Kidney (tissue), 14 donors: ENCODE results near the gene NRG3. TPM values are rescaled to one million over a fixed set of nuclear protein-coding genes. Genes with fewer than 3 reads are reported as not detected.

Experiments used
- DNase-seq, 5 donors: peaks; one replicate each; pipeline ENCODE4 v3.0.0-alpha.2; 2013 to 2020
- FAIRE-seq: peaks from 2 replicates; lab custom pipeline; 2012; peaks lifted over from hg19 to GRCh38; lab: Jason Lieb, UNC
- H3K27ac ChIP-seq, 2 donors: one replicate each; pipeline ENCODE4 v1.7.0; 2013; ENCODE audit warnings: low read depth in 2 of 2, low read length in 2 of 2, inconsistent platforms in 1 of 2
- H3K27me3 ChIP-seq: one replicate; pipeline ENCODE4 v1.7.1; 2013; ENCODE audit warnings: low read length, inconsistent platforms; ENCODE audit not compliant: control insufficient read depth, insufficient read depth
- H3K36me3 ChIP-seq, 3 donors: one replicate each; pipeline versions ENCODE4 v1.7.0 to v1.7.1; 2013; ENCODE audit warnings: low read length in 3 of 3, control low read depth in 1 of 3, inconsistent platforms in 1 of 3; ENCODE audit not compliant: insufficient read depth in 3 of 3, control insufficient read depth in 2 of 3
- H3K4me1 ChIP-seq, 3 donors: one replicate each; pipeline versions ENCODE4 v1.7.0 to v1.7.1; 2013; ENCODE audit warnings: low read length in 3 of 3, inconsistent platforms in 1 of 3, low read depth in 1 of 3; ENCODE audit not compliant: control insufficient read depth in 2 of 3, insufficient read depth in 2 of 3
- H3K4me3 ChIP-seq, 3 donors: one replicate each; pipeline versions ENCODE4 v1.7.0 to v1.8.1; 2013; ENCODE audit warnings: low read length in 3 of 3, control low read depth in 1 of 3, inconsistent platforms in 1 of 3
- H3K9ac ChIP-seq, 3 donors: one replicate each; pipeline versions ENCODE4 v1.7.0 to v1.7.1; 2013; ENCODE audit warnings: low read length in 3 of 3, control low read depth in 1 of 3, inconsistent platforms in 1 of 3
- H3K9me3 ChIP-seq, 3 donors: one replicate each; pipeline versions ENCODE4 v1.7.0 to v1.7.1; 2013; ENCODE audit warnings: low read length in 3 of 3, control low read depth in 1 of 3, inconsistent platforms in 1 of 3; ENCODE audit not compliant: control insufficient read depth in 2 of 3, insufficient read depth in 1 of 3
- CTCF ChIP-seq: IDR thresholded peaks from 3 replicates; pipeline ENCODE4 v1.5.1; 2012; ENCODE audit warnings: mild to moderate bottlenecking, moderate library complexity, borderline replicate concordance; ENCODE audit not compliant: insufficient read depth; ENCODE audit errors: extremely low read depth
- intact Hi-C: fragments of 100-400 bp; cut with DNase I; formaldehyde crosslinking; loops from one replicate; pipeline ENCODE4 v1.11.1; 2022
- polyA plus RNA-seq: library from polyadenylated mRNA; stranded (reverse); fragments of 350-450 nt; fragmentation: Illumina TruSeq; extraction: RNeasy Lipid Tissue Mini Kit (QIAGEN cat#74804); gene quantifications from one replicate; pipeline ENCODE4 v1.2.3, GENCODE V29; 2014; ENCODE audit warnings: low read depth, low replicate concordance; ENCODE audit not compliant: insufficient read depth
- total RNA-seq: library from RNA; stranded (reverse); fragmentation: NEBNext Ultra II Directional; extraction: Animal tissue kit (Norgen Biotek cat#: 25700); gene quantifications from one replicate; pipeline ENCODE4 v1.2.1, GENCODE V29; 2021
- donor health status: control.
- donor health status: control.
- donor health status: control.
- donor health status: control.
- donor health status: control.
- donor health status: DM: yes; HTN: yes; CAD: no.
- donor health status: Normal renal cell carcinoma (clear cell type).

NRG3 gene
- total and polyA plus RNA-seq, 2 donors from 2014 or later: 0.62 to 5.4 TPM

- no peaks in the 10 kb centered on the region for H3K9me3 ChIP-seq
- TF ChIP-seq CTCF: no peak
- no peaks in the 10 kb centered on the region for H3K27me3 ChIP-seq
- H3K9ac ChIP-seq: no peak overlapping the region
- no peaks in the 10 kb centered on the region for H3K4me1 ChIP-seq
- H3K36me3 ChIP-seq: no peaks in the 10 kb centered on the region
- FAIRE-seq: no peak
- no peak for DNase-seq
- intact Hi-C loops: no loop called here
- H3K4me3 ChIP-seq: no peak overlapping the region
- H3K27ac ChIP-seq: no peak overlapping the region
Measured at GRCh38 chr10:82068501-82068900, 193.5 kb downstream of the NRG3 start.

DNA sequence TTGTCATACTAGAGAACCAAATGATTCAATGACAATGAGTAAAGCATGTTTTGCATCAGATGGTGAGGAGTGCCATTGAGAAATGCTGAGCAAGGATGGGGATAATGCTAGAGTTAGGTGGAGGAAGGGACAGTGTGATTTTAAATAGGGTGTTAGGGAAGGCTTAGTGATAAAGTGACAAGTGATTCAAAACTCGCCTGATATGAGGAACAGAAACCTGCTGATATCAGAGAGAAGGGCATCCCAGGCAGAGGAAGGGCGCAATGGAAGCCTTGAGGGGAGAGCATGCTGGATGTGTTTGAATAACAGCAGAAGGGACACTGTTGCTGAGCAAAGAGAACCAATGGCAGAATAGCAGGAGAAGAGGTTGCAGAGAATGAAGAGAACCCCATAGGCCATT lies 196.2 kb downstream of the NRG3 start:
- FAIRE-seq: no peak
- H3K9ac ChIP-seq: no peak overlapping the region
- H3K4me3 ChIP-seq: no peak overlapping the region
- intact Hi-C loops: no loop called here
- H3K27me3 ChIP-seq: no peaks in the 10 kb centered on the region
- no peak overlapping the region for H3K27ac ChIP-seq
- no peaks in the 10 kb centered on the region for H3K9me3 ChIP-seq
- H3K4me1 ChIP-seq: no peaks in the 10 kb centered on the region
- H3K36me3 ChIP-seq: no peaks in the 10 kb centered on the region
- no peak for DNase-seq
- TF ChIP-seq CTCF: no peak

GRCh38 chr10:82072124-82072523 lies 197.1 kb downstream of the NRG3 start:
- H3K9me3 ChIP-seq: no peaks in the 10 kb centered on the region
- no peak overlapping the region for H3K4me3 ChIP-seq
- no peak overlapping the region for H3K9ac ChIP-seq
- intact Hi-C loops: no loop called here
- no peak for TF ChIP-seq CTCF
- H3K27me3 ChIP-seq: no peaks in the 10 kb centered on the region
- no peak for FAIRE-seq
- H3K27ac ChIP-seq: no peak overlapping the region
- no peaks in the 10 kb centered on the region for H3K4me1 ChIP-seq
- no peak for DNase-seq
- H3K36me3 ChIP-seq: no peaks in the 10 kb centered on the region

DNA sequence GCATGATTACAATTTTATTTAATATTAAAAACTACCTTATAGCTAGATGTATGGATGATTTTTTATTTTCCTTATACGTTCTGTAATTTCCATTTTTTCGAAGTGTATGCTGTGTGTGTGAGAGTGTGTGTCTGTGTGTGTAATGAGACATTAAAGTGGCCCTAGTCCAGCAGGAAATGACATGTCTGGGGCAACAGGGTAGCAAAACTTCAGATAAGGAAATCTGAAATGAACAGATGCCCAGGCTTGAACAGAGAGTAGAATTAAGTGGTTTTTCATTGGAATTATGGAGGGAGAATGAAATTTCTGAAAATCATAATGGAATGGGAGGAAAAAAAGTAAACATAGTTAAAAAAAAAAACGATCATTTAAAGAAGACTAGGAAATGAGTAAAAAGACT lies 200.6 kb downstream of the NRG3 start:
- DNase-seq (no peak), FAIRE-seq (no peak)
- Histone ChIP-seq H3K27me3 (no peaks in the 10 kb centered on the region), H3K4me1 (no peaks in the 10 kb centered on the region), H3K36me3 (no peaks in the 10 kb centered on the region), H3K4me3 (no peak overlapping the region), H3K9ac (no peak overlapping the region), H3K27ac (no peak overlapping the region), H3K9me3 (no peaks in the 10 kb centered on the region)
- intact Hi-C loops: no loop called here
- no peak for TF ChIP-seq CTCF
